Measurements from ENCODE around the gene USH2A. TPM values are rescaled to one million over a fixed set of nuclear protein-coding genes. Genes with fewer than 3 reads are reported as not detected.

USH2A gene
- total and polyA plus RNA-seq, 7 donors: under 0.01 to 0.32 (median 0.30) TPM; not detected in 4

- 51 to 87% (median 66%) methylated on average over 3 of the region's 3 CpGs for WGBS, 3 donors
- no peak overlapping the region for H3K4me3 ChIP-seq
- no peak overlapping the region for H3K27ac ChIP-seq
- no peaks in the 10 kb centered on the region for H3K9me3 ChIP-seq
- H3K36me3 ChIP-seq (ENCODE audit: insufficient read depth in 1 of 2, low read depth in 1 of 2): no peaks in the 10 kb centered on the region
- no peak for DNase-seq
- intact Hi-C loops (cut with DNase I): no loop called here
- H3K4me1 ChIP-seq: no peaks in the 10 kb centered on the region
- H3K27me3 ChIP-seq (ENCODE audit: insufficient read depth in 3 of 3, low read length in 2 of 3): no peaks in the 10 kb centered on the region
- TF ChIP-seq CTCF (IDR thresholded peaks at IDR 0.05): no peak
- no peak for ATAC-seq
Measured at GRCh38 chr1:215789981-215790380, 633.3 kb downstream of the USH2A start.

GRCh38 chr1:215786997-215787396 is 636.3 kb downstream of the USH2A start:
- DNase-seq: no peak
- TF ChIP-seq CTCF (IDR thresholded peaks at IDR 0.05): no peak
- Histone ChIP-seq H3K27me3 (ENCODE audit: insufficient read depth in 3 of 3, low read length in 2 of 3) (no peaks in the 10 kb centered on the region), H3K36me3 (ENCODE audit: insufficient read depth in 1 of 2, low read depth in 1 of 2) (no peaks in the 10 kb centered on the region), H3K9me3 (no peaks in the 10 kb centered on the region), H3K27ac (no peak overlapping the region), H3K4me1 (no peaks in the 10 kb centered on the region), H3K4me3 (no peak overlapping the region)
- ATAC-seq: no peak
- intact Hi-C loops (cut with DNase I): no loop called here

- H3K27ac ChIP-seq: no peak overlapping the region
- H3K27me3 ChIP-seq (ENCODE audit: insufficient read depth in 3 of 3, low read length in 2 of 3): no peaks in the 10 kb centered on the region
- H3K4me3 ChIP-seq: no peak overlapping the region
- intact Hi-C loops (cut with DNase I): no loop called here
- no peak for TF ChIP-seq CTCF (IDR thresholded peaks at IDR 0.05)
- H3K4me1 ChIP-seq: no peaks in the 10 kb centered on the region
- no peaks in the 10 kb centered on the region for H3K36me3 ChIP-seq (ENCODE audit: insufficient read depth in 1 of 2, low read depth in 1 of 2)
- DNase-seq (no peak), ATAC-seq (no peak)
- H3K9me3 ChIP-seq: no peaks in the 10 kb centered on the region
Measured at GRCh38 chr1:215780641-215781040, 642.6 kb downstream of the USH2A start.

GRCh38 chr1:215780139-215780538 is 643.1 kb downstream of the USH2A start:
- intact Hi-C loops (cut with DNase I): no loop called here
- Histone ChIP-seq H3K36me3 (ENCODE audit: insufficient read depth in 1 of 2, low read depth in 1 of 2) (no peaks in the 10 kb centered on the region), H3K4me3 (no peak overlapping the region), H3K9me3 (no peaks in the 10 kb centered on the region), H3K27ac (no peak overlapping the region), H3K4me1 (no peaks in the 10 kb centered on the region), H3K27me3 (ENCODE audit: insufficient read depth in 3 of 3, low read length in 2 of 3) (no peaks in the 10 kb centered on the region)
- ATAC-seq (no peak), DNase-seq (no peak)
- TF ChIP-seq CTCF (IDR thresholded peaks at IDR 0.05): no peak
- WGBS, 3 donors: 78 to 84% (median 78%) methylated on average over 2 of the region's 2 CpGs

GRCh38 chr1:215779729-215780128 is 643.5 kb downstream of the USH2A start:
- Histone ChIP-seq H3K4me1 (no peaks in the 10 kb centered on the region), H3K27me3 (ENCODE audit: insufficient read depth in 3 of 3, low read length in 2 of 3) (no peaks in the 10 kb centered on the region), H3K36me3 (ENCODE audit: insufficient read depth in 1 of 2, low read depth in 1 of 2) (no peaks in the 10 kb centered on the region), H3K4me3 (no peak overlapping the region), H3K9me3 (no peaks in the 10 kb centered on the region), H3K27ac (no peak overlapping the region)
- 66 to 76% (median 67%) methylated on average over 7 of the region's 7 CpGs for WGBS, 3 donors
- no peak for TF ChIP-seq CTCF (IDR thresholded peaks at IDR 0.05)
- DNase-seq: no peak
- ATAC-seq: no peak
- intact Hi-C loops (cut with DNase I): no loop called here
